ENCODE data around the gene BST1. TPM values are rescaled to one million over a fixed set of nuclear protein-coding genes. Genes with fewer than 3 reads are reported as not detected.

The BST1 gene, protein sequence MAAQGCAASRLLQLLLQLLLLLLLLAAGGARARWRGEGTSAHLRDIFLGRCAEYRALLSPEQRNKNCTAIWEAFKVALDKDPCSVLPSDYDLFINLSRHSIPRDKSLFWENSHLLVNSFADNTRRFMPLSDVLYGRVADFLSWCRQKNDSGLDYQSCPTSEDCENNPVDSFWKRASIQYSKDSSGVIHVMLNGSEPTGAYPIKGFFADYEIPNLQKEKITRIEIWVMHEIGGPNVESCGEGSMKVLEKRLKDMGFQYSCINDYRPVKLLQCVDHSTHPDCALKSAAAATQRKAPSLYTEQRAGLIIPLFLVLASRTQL
- polyA plus RNA-seq (2014; cell fraction: cytosol; rRNA removed): 1.4 and 2.2 TPM in 2 replicates
- polyA plus RNA-seq (2014; cell fraction: nucleus; rRNA removed): 1.2 and 1.8 TPM in 2 replicates

- DNase-seq (ENCODE audit: low spot score): peak; percentile 33
Observed at GRCh38 chr4:15702941-15703403, at the start of gene BST1. Gene BST1, plus strand, starts transcription at chr4:15703065. Its CDS starts 80 bp downstream, at chr4:15703145.

DNA sequence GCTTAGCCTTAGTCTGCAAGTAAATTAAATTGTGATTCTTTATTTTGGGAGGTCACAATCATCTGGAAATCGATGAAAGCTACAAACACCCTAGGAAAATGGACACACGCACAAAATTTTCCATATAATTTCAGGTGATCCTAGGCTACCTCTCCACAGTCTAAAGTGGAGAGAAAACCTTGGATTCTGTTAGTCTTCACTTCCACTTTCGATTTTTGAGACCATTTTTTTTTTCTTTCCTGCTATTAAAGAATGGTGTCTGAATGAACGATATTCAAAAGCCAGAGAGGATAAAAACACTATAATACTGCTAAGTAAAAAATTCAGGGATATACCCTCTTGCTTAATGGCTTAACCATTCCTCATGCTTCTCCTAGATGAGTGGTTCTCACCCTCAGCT, 49.4 kb upstream of the BST1 start:
- DNase-seq (ENCODE audit: low spot score): no peak

- peak; percentile 51 for DNase-seq (ENCODE audit: low spot score)
Observed at GRCh38 chr4:15653864-15654592, 48.8 kb upstream of the BST1 start.

DNA sequence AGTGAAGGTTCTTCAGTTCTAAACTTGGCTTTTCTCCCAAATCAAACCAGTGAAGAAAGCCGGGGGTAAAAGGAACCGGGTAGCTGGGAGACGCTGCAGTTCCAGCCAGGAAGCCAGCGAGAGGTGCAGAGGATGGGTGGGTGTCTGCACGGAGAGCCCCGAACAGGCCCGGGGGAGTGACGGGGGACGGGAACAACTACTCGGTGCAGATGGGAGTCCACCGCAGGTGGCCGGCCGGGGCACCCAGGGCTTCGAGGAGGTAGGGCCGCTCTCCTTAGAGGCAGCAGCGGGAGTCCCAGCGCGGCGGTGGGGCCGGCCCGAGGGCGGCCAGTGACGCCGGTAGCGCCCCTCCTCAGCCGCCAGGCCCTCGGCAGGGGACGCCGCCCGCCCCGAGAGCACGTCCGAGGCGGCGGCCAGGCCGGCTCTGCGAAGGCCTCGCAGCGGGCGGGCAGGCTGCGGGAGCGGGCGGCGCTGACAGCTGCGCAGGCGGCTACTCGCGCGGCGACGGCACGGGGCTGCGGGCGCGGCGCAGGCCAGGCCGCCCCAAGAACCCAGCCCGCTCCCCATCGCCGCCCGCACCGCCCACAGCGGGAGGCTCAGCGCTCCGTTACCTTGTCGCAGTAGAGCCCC, 48.2 kb upstream of the BST1 start:
- DNase-seq (ENCODE audit: low spot score): peak; percentile 33

DNA sequence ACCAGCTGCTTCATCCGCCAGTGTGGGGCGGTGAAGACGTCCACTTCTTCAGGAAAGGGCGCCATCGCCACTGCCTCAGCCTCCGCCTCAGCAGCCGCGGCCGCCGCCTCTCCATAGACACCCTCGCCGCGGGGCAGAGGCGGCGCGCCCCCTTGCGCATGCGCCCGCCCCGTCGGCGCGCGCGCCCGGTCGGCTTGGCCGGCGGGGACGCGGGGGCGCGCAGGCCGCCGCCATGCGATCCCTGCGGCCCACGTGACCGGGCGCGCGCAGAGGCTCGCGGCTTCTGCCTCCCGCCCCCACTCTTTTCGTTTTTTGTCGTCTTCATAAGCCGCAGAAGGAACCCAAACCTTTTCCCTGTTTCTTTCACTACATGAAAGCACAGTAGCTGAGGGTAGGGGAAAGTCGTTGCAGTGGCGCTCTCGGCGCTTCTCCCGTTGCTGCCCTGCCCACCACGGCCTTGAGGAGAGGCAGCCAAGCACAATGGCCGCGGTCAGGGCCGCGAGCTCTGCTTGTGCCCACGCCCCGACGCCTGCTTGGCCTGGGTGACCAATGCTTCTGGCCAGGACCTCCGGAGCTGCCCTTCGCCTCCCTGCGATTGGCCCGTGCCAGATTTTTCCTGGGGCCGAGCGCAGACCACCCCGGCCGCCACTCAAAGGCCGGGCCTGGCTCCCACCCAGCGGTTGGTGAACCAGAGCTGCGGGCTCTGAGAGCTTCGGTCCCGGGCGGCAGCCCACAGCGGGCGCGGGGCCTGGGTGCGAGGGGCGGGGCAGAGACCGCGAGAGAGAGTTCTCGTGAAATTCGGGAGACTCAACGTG, 47.4 kb upstream of the BST1 start, which contains the start of gene FBXL5:
FBXL5 (minus strand) TSS at position 135 of the 815 bp plus-strand sequence; CDS start at position 65, 70 bp downstream.
- peak; percentile 73 for DNase-seq (ENCODE audit: low spot score)

DNA sequence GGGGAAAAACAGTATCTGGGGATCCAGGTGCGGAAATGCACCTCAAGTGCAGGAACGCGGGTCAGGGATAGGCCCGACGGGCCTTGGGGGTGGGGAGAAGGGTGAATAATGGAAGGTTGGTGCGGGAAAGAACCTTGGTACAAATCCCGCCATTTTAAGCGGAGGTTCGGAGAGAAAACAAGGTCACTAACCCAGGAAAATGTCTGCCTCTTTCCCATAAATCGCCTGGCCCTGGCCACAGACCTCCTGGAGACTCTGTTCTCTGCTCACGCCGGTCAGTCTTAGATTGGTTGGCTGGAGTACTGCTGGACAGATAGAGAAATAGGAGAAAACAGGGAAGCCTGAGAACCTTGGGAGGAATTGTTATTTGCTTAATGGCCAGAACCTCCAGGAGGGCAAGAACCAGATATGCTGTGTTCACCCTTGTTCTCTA, 46.8 kb upstream of the BST1 start:
- DNase-seq (ENCODE audit: low spot score): peak; percentile 34

DNA sequence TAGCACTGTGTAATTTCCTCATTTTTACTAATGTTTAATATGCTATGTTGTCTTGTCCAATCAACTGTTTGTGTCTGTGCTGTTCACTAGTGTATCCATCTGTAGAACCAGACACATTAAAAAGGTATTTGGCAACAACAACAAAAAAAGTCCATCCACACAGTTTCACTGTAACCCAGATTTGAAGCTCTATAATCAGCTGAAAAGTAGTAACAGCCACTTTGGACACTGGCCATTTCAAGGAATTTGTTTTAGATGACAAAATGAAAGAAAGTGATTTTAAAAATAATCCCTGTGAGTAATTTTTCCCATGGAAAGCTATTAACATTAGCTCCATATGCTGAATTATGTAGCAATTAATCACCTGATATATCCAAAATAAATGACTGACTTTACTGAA, 45.5 kb upstream of the BST1 start:
- DNase-seq (ENCODE audit: low spot score): no peak

DNA sequence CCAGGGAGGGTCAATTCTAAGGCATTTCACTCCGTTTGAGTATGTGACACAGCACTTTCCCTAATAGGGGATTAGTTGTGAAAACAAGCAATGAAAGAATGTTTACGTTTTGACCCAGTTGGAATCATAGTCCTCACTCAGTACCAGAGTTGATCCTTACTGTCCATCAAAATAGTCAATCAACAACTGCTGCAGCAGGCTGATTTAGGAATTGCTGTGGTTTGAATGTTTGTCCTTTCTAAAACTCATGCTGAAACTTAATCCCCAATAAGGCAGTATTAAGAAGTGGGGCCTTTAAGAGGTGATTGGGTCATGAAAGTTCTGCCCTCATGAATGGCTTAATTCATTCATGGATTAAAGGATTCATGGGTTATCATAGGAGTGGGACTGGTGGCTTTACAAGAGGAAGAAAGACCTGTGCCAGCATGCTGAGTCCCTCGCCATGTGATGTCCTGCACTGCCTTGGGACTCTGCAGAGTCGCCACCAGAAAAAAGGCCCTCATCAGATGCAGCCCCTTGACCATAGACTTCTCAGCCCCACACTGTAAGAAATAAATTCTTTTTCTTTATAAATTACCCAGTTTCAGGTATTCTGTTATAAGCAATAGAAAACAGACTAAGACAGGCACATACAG, 44.6 kb upstream of the BST1 start:
- DNase-seq (ENCODE audit: low spot score): no peak

DNA sequence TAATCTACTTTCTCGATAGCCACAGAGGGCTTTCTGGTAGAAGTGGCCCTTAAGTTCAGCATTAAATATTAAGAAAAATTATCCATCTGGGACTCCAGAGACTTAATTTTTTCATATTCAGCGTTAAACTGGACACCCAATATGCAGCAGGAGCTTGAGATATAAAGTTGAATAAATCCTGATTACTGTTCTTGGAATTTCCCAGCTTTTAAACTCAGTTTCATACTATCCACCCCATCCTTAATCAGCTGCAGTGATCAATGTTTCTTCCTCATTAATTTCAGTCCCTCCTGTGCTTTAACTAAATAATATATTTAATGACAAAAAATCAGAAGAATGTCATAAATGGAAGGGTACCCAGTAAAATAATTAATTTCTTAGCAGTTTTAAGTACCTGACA, 44.1 kb upstream of the BST1 start:
- no peak for DNase-seq (ENCODE audit: low spot score)

DNA sequence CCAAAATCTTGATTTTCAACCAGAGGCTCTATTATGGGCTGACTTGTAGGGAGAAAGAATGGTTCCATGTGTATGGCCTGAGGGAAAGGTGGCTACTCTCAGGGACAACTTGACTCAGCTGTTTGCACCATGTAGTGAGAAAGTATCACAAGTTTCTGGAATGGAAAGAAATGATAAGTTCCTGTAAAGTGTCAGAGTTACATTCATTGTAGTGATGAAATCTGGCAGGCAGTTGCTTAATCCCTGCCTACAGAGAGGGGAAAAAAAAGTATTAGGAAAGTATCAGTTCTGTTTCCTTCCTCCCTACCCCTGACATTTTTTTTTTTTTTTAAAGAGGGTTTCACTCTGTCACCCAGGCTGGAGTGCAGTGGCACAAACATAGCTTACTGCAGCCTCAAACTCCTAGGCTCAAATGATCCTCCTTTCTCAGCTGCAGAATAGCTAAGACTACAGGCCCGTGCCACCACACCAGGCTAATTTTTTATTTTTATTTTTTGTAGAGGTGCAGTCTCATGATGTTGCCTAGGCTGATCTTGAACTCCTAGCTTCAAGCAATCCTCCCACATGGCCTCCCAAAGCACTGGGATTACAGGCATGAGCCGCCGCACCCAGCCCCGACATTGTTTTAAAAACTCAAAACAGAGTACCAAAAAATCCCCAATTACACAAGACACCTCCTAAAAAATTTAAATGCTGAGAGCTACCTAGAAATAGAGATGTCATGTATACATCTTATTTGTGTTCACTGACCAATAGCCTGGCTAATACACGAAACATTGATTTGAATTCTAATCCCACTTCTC, 42.9 kb upstream of the BST1 start:
- no peak for DNase-seq (ENCODE audit: low spot score)

DNA sequence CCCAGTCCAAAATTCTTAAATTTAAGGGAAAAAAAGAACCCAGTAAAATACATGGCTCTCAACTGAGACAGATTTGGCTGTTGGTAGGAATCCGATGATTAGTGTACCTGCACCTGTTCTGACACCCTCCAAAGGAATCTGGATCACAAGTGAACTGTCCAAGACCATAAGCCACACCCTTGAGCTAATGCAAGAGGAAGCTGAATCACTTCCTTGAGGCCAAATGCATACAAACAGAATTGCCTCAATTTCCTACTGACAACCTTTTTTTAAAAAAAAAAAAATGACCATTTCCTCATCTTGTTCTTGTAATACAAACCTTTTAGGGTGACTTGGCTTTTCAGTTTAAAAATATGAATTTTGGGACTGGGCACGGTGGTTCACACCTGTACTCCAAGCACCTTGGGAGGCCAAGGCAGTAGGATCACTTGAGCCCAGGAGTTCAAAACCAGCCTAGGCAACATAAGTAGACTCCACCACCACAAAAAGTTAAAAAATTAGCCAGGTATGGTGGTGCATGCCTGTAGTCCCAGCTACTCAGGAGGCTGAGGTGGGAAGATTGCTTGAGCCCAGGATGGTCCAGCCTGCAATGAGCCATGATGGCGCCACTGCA, 37.0 kb upstream of the BST1 start:
- DNase-seq (ENCODE audit: low spot score): no peak

DNA sequence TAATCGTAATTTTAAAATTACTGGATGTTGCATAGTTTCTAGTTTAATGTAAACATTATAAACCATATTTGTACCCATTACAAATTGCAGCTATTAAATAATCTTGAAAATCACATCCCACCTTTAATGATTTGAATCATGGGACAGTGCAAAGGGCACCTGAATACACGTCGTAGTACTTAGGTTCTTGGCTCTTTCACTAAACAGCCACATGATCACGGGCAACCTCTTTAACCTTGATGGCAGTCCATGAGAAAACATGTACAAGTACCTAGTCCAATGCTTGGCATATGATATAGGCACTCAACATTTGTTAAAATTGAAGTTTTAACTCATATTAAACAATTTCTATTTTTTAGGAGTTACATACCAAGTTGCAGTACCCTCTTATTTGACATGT, 35.9 kb upstream of the BST1 start:
- no peak for DNase-seq (ENCODE audit: low spot score)

DNA sequence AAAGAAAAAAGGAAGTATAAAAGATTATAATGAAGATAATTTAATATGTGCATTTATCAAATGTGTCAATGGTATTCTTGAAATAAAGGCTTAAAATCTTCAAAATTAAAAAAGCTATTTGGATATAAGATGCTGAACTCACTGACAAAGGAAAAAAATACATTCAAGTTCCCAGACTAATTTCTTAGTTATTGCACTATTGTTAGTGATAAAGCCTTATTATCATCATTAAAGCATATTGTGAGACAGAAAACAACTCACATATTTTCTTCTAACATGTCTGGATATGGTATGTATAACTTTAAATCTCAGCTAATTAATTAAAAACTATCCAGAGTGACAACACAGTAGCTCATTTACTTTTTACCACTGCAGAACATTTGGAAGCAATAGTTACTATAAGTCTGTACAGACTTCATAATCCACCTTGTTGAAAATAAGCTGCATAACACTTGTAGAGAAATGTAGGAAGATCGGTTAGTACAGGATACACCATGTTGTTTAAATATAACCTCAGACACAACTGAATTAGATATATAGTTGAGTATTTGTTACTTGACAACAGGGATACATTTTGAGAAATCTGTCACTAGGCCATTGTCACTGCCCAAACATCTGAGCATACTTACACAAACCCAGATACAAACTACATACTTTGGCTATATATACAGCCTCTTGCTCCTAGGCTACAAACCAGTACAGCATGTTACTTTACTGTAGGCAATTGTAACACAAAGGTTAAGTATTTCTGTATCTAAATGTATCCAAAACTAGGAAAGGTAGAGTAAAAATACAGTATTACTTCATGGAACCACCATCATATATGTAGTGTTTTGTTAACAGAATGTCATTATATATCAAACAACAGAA, 34.1 kb upstream of the BST1 start:
- DNase-seq (ENCODE audit: low spot score): no peak

GRCh38 chr4:15670576-15670975, 32.3 kb upstream of the BST1 start:
- no peak for DNase-seq (ENCODE audit: low spot score)

DNA sequence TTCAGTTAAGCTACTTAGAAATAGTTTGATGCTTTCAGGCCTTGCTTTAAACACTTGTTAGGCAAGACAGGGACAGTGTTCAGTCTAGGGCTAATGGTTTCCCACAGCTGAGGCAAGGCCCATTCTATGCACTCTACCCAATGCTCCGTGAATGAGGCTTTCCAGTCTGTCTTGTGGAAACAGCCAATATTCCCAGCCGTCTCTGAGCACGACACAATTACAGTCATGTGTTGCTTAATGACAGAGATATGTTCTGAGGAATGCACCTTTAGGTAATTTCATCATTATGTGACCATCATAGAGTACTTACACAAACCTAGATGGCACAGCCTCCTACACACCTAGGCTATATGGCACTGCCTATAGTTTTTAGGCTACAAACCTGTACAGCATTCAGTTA, 30.8 kb upstream of the BST1 start:
- no peak for DNase-seq (ENCODE audit: low spot score)

- no peak for DNase-seq (ENCODE audit: low spot score)
Observed at GRCh38 chr4:15673337-15673736, 29.5 kb upstream of the BST1 start.

DNA sequence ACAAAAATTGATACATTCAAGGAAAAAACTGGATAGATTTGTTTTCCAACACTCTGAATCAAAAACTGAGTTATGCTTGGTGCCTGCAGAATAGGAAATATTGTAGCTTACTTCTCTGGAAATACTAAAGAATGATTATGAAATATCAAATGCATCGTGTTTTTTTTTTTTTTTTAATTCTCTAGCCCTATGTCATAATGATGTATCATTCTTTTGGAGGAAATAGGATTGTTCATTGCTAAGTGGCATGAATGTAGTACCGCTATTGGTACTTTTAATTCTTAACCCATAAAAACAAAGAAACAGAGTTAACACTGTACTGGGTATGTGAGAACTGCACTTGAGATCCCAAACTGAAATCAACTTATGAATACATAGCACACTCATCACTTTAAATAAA, 28.8 kb upstream of the BST1 start:
- DNase-seq (ENCODE audit: low spot score): no peak

GRCh38 chr4:15674926-15675325, 27.9 kb upstream of the BST1 start:
- no peak for DNase-seq (ENCODE audit: low spot score)

GRCh38 chr4:15675356-15675755, 27.5 kb upstream of the BST1 start:
- DNase-seq (ENCODE audit: low spot score): no peak
